Muscle of back (tissue), 11 donors: Measurements from ENCODE around the gene ABLIM2. TPM values are rescaled to one million over a fixed set of nuclear protein-coding genes. Genes with fewer than 3 reads are reported as not detected.

Experiments
- DNase-seq, 3 donors: peaks; one replicate each; pipeline versions ENCODE4 v3.0.0 to v3.0.0-alpha.2; 2013
- polyA plus RNA-seq, 10 donors: library from polyadenylated mRNA; unstranded; fragments of 120-200 nt; gene quantifications; one replicate each; pipeline ENCODE4 v1.2.1, GENCODE V29; 2013; ENCODE audit not compliant: insufficient read length in 10 of 10

Gene ABLIM2
- polyA plus RNA-seq, 10 donors = 2.5 to 20.6 (median 10.3) TPM

GRCh38 chr4:8072235-8072968 is 86.2 kb downstream of the ABLIM2 start:
- no peak for DNase-seq

DNA sequence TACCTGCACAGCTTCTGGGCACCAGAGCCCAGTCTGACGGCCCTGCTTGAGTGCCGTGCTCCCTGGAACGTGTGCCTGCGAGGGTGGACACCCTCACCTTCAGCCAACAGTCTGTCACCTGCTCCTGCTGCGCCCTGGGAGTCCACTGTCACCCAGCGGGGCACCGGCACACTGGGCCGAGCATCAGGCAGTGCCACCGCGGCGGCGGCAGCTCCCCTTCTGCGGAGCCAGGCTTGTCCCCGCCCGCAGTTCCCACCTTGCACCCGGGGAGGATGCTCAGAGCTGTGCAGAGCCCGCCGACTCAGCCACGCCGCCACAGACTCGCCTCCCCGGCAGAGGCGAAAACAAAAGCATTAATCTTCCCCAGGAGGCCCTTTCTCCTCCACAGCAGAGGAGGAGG is 86.8 kb downstream of the ABLIM2 start:
- no peak for DNase-seq

GRCh38 chr4:8070736-8071718 is 87.6 kb downstream of the ABLIM2 start:
- DNase-seq = no peak

GRCh38 chr4:8069102-8069752 is 89.4 kb downstream of the ABLIM2 start:
- no peak for DNase-seq

DNA sequence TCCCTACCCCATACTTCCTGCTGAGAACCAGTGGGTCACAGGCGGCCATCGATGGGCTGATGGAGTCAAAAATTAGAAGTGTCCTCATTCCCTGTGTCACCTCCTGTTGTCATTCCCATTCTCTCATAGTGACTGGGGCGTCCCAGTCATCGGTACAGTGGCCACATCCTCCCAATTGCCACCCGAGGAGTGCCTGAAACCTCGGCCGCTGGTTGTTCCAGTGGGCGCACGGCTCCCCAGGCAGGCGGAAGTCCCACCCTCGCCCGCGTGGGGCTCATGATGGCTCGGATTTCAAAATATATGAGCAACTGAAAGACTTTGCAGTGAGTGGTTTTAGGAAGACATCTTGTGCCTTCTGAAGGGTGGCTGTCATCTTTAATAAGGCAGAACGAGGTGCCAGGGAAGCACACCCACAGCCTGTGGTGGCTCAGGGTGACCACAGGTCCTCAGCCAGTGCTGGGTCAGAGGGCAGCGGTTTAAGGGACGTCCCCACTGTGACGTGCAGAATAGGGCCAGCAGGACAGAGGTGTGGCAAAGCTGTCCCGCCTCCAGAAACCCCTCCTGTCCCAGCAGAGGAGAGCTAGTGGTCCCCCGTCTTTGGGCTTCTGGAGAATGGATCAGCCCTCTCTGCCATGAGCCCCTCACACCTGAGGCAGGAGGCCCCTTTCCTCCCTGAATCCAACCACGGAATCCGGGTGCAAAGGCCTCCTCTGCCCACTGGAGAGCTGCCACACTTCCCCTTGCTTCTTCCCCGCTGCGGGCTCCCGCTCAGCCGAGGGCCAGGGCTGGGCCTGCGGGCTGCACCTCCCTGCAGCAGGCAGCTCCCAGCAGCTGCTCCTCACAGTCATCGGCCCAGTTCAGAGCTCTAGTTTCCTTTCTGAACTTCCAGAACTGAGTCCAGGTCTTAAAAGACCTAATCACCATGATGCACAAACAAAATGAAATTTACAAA is 90.4 kb downstream of the ABLIM2 start:
- DNase-seq = no peak

DNA sequence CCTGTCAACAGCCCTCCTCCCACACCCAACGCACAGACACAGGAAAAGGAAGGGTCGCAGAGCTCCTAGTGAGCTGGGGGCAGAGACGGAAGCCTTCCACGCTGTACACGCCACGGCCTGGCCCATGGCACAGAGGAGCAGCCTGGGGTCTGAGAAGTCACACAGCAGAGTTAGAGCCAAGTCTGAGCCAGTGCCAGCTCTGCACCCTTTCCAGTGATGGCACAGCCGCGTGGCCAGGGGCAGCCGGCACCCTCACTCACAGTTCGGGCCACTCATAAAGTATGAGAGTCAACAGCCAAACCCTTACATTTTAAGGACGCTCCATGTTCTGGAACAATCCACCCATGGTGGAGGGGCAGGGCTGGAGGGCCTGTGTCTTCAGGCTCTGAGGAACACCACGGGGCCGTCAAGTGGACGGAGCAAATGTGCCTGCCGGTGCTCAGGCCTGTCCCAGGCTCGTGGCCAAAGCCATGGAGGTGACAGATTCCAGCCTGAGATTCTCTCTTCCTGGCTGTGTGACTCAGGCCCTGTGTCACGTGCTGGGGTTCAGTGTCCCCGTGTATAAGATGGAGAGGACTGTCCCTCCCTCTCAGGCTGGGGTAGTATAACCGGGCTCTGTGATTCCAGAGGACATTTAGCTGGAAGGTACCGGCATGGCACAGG is 91.2 kb downstream of the ABLIM2 start:
- peak in 2 of 3 donors; percentile 30 to 45 for DNase-seq

DNA sequence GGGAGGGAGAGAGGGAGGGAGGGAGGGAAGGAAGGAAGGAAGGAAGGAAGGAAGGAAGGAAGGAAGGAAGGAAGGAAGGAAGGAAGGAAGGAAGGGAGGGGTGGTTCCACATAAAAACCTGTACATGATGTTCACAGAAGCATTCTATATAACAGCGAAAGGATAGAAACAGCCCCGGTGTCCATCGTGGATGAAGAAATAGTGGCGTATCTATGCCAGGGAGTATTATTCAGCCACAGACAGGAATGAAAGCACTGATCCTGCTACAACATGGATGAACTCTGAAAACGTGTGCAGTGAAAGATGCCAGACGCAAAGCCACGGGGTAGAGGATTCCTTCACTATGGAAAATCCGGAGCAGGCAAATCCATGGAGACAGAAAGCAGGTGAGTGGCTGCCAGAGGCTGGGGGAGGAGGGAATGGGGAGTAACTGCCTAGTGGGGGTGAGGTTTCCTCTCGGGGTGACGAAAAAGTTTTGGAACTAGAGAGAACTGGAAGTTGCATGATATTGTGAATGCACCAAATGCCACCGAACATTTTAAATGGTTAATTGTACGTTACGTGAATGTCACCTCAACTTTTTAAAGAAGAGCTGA is 92.2 kb downstream of the ABLIM2 start:
- no peak for DNase-seq

GRCh38 chr4:8063974-8064563 is 94.5 kb downstream of the ABLIM2 start:
- no peak for DNase-seq

GRCh38 chr4:8061573-8061972 is 97.0 kb downstream of the ABLIM2 start:
- no peak for DNase-seq

- DNase-seq = no peak
Observed at GRCh38 chr4:8061145-8061544, 97.5 kb downstream of the ABLIM2 start.

- no peak for DNase-seq
Observed at GRCh38 chr4:8060632-8061031, 98.0 kb downstream of the ABLIM2 start.

DNA sequence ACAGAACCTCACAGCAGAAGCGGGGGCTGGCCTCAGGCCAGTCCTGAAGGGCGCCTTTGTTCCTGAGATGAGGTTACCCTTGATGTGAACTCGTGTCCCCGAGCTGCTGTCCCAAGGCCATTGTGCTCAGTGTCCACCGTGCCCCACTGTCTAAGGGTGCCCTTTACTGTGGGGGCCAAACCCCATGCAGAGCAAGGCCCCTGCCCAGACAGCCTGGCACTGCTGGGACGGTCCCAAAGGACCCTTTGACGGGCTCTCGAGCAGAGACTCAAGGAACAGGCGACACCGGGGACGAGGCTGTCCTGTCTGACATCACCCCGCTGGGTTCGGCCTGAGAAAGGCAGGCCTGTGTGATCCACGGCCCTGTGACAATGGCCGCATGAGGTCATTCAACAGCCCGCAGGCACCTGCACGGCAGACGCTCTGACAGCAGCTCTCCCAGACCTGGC is 100.6 kb downstream of the ABLIM2 start:
- DNase-seq = no peak

- DNase-seq = no peak
Observed at GRCh38 chr4:8055206-8055605, 103.4 kb downstream of the ABLIM2 start.

DNA sequence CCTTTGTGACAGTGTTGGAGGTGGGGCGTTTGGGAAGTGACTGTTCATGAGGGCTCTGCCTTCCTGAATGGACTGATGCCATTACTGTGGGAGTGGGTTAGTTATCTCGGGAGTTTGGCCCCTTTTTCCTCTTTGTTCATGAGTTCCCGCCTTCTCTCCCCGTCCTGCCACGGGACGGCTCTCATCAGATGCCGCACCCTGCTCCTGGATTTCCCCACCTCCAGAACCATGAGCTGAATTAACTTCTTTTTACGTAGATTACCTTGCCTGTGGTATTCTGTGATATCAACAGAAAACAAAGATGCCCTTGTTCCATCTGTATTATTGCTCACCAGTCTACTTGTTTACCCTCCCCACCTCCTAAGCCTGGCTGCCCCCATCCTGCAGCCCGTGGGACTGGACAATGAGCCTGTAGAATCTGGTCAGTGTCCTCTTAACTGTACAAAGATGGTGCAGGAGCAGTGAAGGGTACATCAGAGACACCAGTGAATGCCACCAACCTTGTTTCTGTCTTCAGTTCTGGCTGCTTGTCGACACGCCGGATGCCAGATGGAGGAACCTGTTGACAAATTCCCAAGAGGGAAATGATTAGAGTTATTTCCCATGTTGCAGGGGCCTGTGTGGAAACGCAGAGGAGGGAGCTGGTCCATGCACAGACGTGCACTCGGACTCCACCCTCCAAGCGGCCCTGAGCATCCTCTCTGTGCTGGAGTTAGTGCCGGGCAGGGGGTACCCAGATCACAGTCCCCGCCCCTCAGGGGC is 104.7 kb downstream of the ABLIM2 start:
- DNase-seq = no peak

DNA sequence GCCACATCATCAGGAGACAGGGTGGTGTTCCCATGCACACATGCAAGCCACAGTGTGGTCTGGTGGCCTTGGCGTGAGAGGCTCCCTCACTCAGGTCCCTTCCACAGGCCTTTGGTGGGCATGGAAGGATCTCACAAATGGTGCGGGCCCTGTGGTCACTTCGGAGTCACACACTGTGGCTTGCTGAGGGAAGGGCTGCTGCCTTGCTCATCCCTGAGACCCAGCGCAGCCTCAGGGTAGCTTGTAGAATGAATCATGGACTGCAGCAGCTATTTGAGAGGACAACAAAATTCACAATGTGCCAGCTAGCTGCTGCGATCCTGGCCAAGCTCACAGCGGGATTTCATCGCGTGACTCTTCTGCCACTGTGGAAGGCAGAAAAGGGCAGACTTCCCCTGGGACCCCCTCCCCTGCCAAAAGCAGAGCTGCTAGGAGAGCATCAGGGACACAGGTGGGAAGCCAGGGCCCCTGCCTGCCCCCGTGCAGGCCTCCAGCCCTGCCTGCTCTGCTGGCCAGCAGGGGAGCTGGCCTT is 106.4 kb downstream of the ABLIM2 start:
- no peak for DNase-seq

- DNase-seq = no peak
Observed at GRCh38 chr4:8051644-8052043, 107.0 kb downstream of the ABLIM2 start.

- peak; percentile 62 to 88 (median 82) for DNase-seq
Observed at GRCh38 chr4:8050555-8051206, 107.9 kb downstream of the ABLIM2 start.

- no peak for DNase-seq
Observed at GRCh38 chr4:8050180-8050554, 108.4 kb downstream of the ABLIM2 start.
